OCI-M2 (cell line): ENCODE results near the gene FAM222A.

ENCODE experiments used
- DNase-seq: peaks from one replicate; lab custom pipeline; 2025; ENCODE audit not compliant: unreplicated experiment; lab: John Stamatoyannopoulos, UW

The FAM222A gene

DNA sequence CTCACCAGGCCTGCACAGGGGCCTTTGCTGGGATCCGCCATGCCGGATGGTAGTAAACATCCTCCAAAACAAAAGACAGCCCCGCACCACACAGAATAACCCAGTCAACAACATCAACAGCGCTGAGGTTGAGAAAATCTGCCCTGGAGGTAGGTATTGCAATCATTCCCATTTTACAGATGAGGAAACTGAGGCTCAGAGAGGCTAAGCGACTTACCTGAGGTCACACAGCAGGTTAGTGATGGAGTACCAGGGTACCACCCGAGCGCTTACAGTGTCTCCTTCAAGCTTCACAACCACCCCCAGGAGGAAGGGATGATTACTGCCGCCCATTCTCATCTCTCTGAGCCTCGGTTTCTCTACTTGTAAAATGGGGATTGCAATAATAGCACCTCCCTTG, 104.6 kb downstream of the FAM222A start:
- DNase-seq: no peak

GRCh38 chr12:109818905-109819500, 105.4 kb downstream of the FAM222A start:
- no peak for DNase-seq
